Spleen (tissue), 11 donors: ENCODE measurements around the gene NADK2. TPM values are rescaled to one million over a fixed set of nuclear protein-coding genes. Genes with fewer than 3 reads are reported as not detected.
A peak's percentile ranks its signal among the peaks of the same experiment; 100 is the strongest.

Experiments used
- DNase-seq: peaks from one replicate; pipeline ENCODE4 v3.0.0-alpha.2; 2020
- H3K27ac ChIP-seq, 8 donors: fragments of 200-600 bp; sonication (generic) in 7 of 8; 1 replicate in 4 of 8; 2 replicates in 4 of 8; pipeline versions ENCODE4 v1.5.0 to v1.8.0; 2016 to 2021; ENCODE audit warnings: inconsistent platforms in 4 of 8, mild to moderate bottlenecking in 4 of 8, moderate library complexity in 1 of 8
- H3K27me3 ChIP-seq, 7 donors: fragments of 200-600 bp; sonication (generic) in 6 of 7; replicated peaks in 1 of 7; 1 replicate in 4 of 7; 2 replicates in 3 of 7; pipeline versions ENCODE4 v1.5.0 to v1.8.0; 2016 to 2021; ENCODE audit warnings: inconsistent platforms in 3 of 7, mild to moderate bottlenecking in 1 of 7
- H3K36me3 ChIP-seq, 6 donors: fragments of 200-600 bp; sonication (generic) in 5 of 6; 1 replicate in 4 of 6; 2 replicates in 2 of 6; pipeline versions ENCODE4 v1.5.0 to v1.8.0; 2016 to 2021; ENCODE audit warnings: inconsistent platforms in 2 of 6
- H3K4me1 ChIP-seq, 6 donors: fragments of 200-600 bp; sonication (generic) in 5 of 6; 1 replicate in 3 of 6; 2 replicates in 3 of 6; pipeline versions ENCODE4 v1.5.0 to v1.8.0; 2016 to 2021; ENCODE audit warnings: inconsistent platforms in 3 of 6
- H3K4me3 ChIP-seq, 8 donors: fragments of 200-600 bp; sonication (generic) in 7 of 8; 1 replicate in 4 of 8; 2 replicates in 4 of 8; pipeline versions ENCODE4 v1.5.0 to v1.8.0; 2016 to 2021; ENCODE audit warnings: inconsistent platforms in 4 of 8, mild to moderate bottlenecking in 4 of 8, moderate library complexity in 2 of 8
- H3K9me3 ChIP-seq, 8 donors: fragments of 200-600 bp; sonication (generic) in 7 of 8; 1 replicate in 4 of 8; 2 replicates in 4 of 8; pipeline versions ENCODE4 v1.5.0 to v1.8.0; 2016 to 2021; ENCODE audit warnings: inconsistent platforms in 4 of 8
- POLR2A ChIP-seq, 3 donors: fragments of 450-650 bp; IDR thresholded peaks; one replicate each; pipeline ENCODE4 v1.5.1; 2017; ENCODE audit warnings: antibody characterized with exemption in 3 of 3, mild to moderate bottlenecking in 1 of 3
- POLR2AphosphoS5 ChIP-seq, 3 donors: sonication (generic); formaldehyde crosslinking; IDR thresholded peaks; one replicate each; pipeline ENCODE4 v1.5.1; 2017; ENCODE audit warnings: antibody characterized with exemption in 3 of 3
- WGBS, 5 donors: extraction: QIAGEN DNeasy Blood & Tissue Kit in 3 of 5; methylation state at CpG; one replicate each; pipeline versions ENCODE4 v1.1.5 to v1.1.7; 2013 to 2018; 5-methylcytosine and 5-hydroxymethylcytosine counted together
- intact Hi-C: fragments of 100-400 bp; cut with DNase I; formaldehyde crosslinking; loops from one replicate; pipeline ENCODE4 v1.15.0; 2023; ENCODE audit warnings: low total_unique reads
- polyA plus RNA-seq, 3 donors: library from polyadenylated mRNA; stranded (reverse); fragments of 200-250 nt; gene quantifications; one replicate each; pipeline ENCODE4 v1.2.1, GENCODE V29; 2013
- total RNA-seq, 7 donors: library from RNA; depleted of rRNA in 3 of 7; stranded (reverse); fragments of >200 nt in 3 of 7; fragmentation: NEBNext Ultra II Directional in 4 of 7; extraction: Animal tissue kit (Norgen Biotek cat#: 25700) in 4 of 7; gene quantifications; one replicate each; pipeline versions ENCODE4 v1.1.0 to v1.2.1, GENCODE V29; 2016 to 2021
- TF ChIP-seq, protein P1 (sequence below), 11 experiments: fragments of 200-600 bp in 7 of 11; fragments of 450-650 bp in 4 of 11; sonication (generic) in 4 of 11; IDR thresholded peaks in 8 of 11; conservative IDR thresholded peaks in 3 of 11; 1 replicate in 7 of 11; 2 replicates in 4 of 11; pipeline versions ENCODE4 v1.4.0 to v1.8.0; 2016 to 2021; ENCODE audit warnings: antibody characterized with exemption in 11 of 11, inconsistent platforms in 4 of 11, mild to moderate bottlenecking in 1 of 11
- donor health status: healthy with polysubstance abuse.
- donor health status: DM: no; HTN: no; CAD: no; lungs with moderate emphysema.
- donor health status: DM: no; HTN: no; CAD: no.
- donor health status: Bipolar disorder and iron deficiency.
- donor health status: healthy.
- donor health status: DM: no; HTN: no; CAD: no.
- donor health status: DM: yes; HTN: yes; CAD: no.

NADK2 gene
- total and polyA plus RNA-seq, 10 donors: 5.3 to 21.8 (median 15.9) TPM

DNA sequence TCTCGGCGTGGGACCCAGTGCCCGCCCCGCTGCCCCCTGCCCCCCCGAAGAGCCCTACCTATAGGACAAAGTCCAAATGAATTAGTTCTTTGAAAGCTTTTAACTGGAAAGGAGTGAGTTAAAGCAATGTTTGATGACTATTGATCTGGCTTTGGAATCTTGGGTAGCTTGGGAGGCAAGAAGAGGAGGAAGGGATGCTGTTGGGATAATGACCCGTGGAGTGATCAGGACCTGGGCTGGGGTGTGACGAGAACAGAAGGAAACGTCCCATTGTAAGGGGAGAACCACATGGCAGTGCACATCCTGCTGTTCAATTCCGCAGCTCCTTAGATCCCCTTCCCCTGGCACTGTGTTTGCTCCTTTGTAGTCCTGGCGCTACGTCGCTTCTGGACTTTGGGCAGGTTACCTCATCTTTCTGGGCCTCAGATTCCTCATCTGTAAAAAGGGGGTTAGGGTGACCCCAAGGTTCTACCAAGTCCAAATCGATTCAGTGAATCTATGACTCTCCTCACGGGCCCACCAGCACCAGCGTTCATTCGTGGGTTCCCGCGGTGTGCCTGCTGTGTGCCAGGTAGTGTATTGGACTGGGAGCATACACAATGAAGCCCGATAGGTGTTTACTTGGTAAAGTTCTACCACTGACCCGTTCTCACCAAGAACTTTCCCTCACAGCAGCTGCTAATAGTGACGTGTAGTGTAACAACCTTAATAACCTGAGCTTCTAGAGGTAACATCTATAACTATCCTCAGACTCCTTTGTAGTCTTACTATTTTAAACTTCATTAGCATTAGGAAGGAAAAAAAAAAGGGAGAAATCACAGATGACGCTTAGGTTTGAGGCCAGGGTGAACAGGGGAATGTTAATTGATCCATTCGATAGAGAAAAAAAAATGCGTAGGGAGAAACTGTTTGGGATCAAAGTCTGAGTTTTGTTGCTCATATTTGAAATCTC, 1.1 kb upstream of the NADK2 start:
- peak overlapping the region; percentile 93 to 98 (median 96) for H3K27ac ChIP-seq
- intact Hi-C loops: no loop called here
- 62 to 72% (median 67%) methylated on average over 22 to 24 of the region's 24 CpGs for WGBS, 5 donors
- H3K36me3 ChIP-seq: no peaks in the 10 kb centered on the region
- DNase-seq: peak; percentile 73
- H3K4me1 ChIP-seq: peaks cover 13 to 43% (median 38%) of the 10 kb centered on the region in 6 donors
- no peak for TF ChIP-seq POLR2AphosphoS5 (IDR thresholded peaks at IDR 0.05)
- TF ChIP-seq POLR2A (IDR thresholded peaks at IDR 0.05): no peak
- TF ChIP-seq, protein P1, sequence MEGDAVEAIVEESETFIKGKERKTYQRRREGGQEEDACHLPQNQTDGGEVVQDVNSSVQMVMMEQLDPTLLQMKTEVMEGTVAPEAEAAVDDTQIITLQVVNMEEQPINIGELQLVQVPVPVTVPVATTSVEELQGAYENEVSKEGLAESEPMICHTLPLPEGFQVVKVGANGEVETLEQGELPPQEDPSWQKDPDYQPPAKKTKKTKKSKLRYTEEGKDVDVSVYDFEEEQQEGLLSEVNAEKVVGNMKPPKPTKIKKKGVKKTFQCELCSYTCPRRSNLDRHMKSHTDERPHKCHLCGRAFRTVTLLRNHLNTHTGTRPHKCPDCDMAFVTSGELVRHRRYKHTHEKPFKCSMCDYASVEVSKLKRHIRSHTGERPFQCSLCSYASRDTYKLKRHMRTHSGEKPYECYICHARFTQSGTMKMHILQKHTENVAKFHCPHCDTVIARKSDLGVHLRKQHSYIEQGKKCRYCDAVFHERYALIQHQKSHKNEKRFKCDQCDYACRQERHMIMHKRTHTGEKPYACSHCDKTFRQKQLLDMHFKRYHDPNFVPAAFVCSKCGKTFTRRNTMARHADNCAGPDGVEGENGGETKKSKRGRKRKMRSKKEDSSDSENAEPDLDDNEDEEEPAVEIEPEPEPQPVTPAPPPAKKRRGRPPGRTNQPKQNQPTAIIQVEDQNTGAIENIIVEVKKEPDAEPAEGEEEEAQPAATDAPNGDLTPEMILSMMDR (IDR thresholded peaks at IDR 0.05 in 8 of 11, conservative IDR thresholded peaks at IDR 0.05 in 3 of 11): no peak
- H3K4me3 ChIP-seq: peak overlapping the region; percentile 57 to 82 (median 72)
- H3K9me3 ChIP-seq: no peaks in the 10 kb centered on the region
- H3K27me3 ChIP-seq: no peaks in the 10 kb centered on the region

DNA sequence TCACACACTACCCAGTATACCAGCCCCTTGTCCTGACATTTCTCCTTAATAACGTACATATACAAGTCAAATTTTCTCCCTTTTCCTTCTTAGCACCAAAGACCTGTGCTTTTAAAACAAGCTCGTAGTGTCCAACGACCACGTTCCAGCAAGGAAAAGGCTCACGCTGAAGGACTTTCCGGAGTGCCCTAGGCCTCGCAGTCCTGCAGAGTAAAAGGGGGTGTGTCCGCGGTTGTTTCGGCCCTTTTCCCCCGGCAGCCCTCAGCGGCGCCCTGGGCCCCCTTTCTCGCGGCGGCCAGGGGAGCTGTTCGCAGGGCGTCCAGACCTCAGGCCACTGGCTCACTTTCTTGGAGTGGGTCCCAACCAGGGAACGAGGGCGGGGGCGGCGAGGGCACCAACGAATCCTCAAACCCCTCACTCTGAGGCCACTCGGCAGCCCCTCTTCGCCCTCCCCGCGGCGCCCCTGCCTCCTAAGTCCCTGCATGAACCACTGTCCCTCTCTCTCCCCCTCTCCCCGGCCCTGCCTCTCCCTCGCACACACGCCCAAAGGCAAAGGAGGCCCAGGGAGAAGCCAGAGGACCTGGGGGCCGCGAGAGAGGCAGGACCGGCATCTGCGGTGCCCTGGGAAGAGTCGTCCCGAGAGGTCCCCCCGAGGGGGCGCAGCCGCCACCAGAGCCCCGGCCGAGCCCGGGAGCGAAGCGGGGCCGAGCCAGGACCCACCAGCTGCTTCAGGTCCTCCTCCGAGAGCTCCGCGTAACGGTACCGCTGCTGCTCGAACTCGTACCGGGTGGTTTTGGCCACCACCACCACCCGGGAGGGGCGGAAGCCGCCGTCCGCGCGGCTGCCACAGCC, 720 bp downstream of the NADK2 start:
- peak overlapping the region; percentile 93 to 98 (median 96) for H3K27ac ChIP-seq
- no peaks in the 10 kb centered on the region for H3K27me3 ChIP-seq
- DNase-seq: peak; percentile 90
- H3K4me1 ChIP-seq: peaks cover 13 to 61% (median 48%) of the 10 kb centered on the region in 6 donors
- H3K4me3 ChIP-seq: peak overlapping the region; percentile 57 to 82 (median 72)
- intact Hi-C loops: no loop called here
- H3K36me3 ChIP-seq: no peaks in the 10 kb centered on the region
- no peaks in the 10 kb centered on the region for H3K9me3 ChIP-seq
- WGBS, 5 donors: 1 to 2% (median 1%) methylated on average over 26 to 61 of the region's 61 CpGs
- TF ChIP-seq POLR2AphosphoS5 (IDR thresholded peaks at IDR 0.05): peak; percentile 13 to 71 (median 61)
- TF ChIP-seq, protein P1 (IDR thresholded peaks at IDR 0.05 in 8 of 11, conservative IDR thresholded peaks at IDR 0.05 in 3 of 11): peak in 2 of 11 experiments; percentile 4 to 16
- TF ChIP-seq POLR2A (IDR thresholded peaks at IDR 0.05): no peak

DNA sequence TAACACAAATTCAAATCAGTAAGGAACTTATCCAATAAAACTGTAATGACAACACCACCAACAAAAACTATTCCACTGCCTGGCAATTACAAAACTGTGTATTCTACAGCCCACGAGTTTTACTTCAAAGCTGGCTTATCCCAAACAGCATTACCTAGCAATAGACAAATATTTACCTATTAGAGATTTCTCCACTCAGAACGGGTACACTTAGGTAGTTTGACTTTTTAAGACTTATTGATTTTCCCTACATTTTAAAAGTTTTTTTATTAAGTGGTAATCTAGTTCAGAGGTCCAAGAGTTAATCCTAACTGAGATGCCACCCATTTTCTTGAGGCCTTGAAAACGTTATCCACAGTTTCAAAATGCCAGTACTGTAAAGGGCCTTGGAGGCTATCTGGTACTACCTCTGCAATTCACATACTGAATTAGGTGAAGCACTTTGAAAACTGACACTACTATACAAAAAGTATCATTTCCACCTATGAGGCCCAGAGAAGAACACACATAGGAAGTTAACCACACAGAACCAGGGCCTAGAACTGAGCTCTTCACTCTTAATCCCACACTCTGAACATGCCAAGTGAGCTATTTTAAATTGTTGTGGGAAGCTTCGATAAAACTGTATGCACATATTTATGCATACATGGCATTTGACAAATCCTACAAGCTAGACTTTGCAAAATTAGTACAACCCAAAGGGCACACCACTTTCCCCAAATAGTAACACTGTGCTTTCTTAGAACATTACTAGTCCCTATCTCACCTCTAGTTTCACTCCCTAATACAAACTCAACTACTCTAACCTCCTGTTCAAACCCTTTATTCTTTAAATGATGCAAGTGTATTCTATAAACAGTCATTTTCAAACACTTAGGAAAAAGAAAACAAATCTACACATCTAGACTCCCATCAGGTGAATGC, 2.1 kb downstream of the NADK2 start:
- Histone ChIP-seq H3K4me3 (peak overlapping the region in 3 of 8 donors; percentile 58 to 80 (median 75)), H3K27me3 (no peaks in the 10 kb centered on the region), H3K4me1 (peaks cover 13 to 62% (median 48%) of the 10 kb centered on the region in 6 donors), H3K9me3 (no peaks in the 10 kb centered on the region), H3K36me3 (no peaks in the 10 kb centered on the region), H3K27ac (peak overlapping the region in 7 of 8 donors; percentile 47 to 98 (median 96))
- intact Hi-C loops: loop anchor here (10.0 kb wide), 1 partner anchor 85 kb away; the partner anchor contains the start of genes LMBRD2 and SKP2
- DNase-seq: no peak
- TF ChIP-seq POLR2A (IDR thresholded peaks at IDR 0.05) (no peak), POLR2AphosphoS5 (IDR thresholded peaks at IDR 0.05) (no peak)
- TF ChIP-seq, protein P1 (IDR thresholded peaks at IDR 0.05 in 8 of 11, conservative IDR thresholded peaks at IDR 0.05 in 3 of 11): no peak
- WGBS, 5 donors: 61 to 75% (median 74%) methylated on average over 4 of the region's 4 CpGs
